Dendritic cell treated with granulocyte-macrophage colony-stimulating factor and Interleukin-4, amounts not matched to agents 40 ng/mL and 50 ng/mL, for 4 days (primary cell): ENCODE measurements around the gene PDE2A.

ENCODE experiments used
- H3K27ac Mint-ChIP-seq: one replicate; pipeline ENCODE4 v1.8.0; 2022; ENCODE audit warnings: mild to moderate bottlenecking, mixed read lengths
- H3K27me3 Mint-ChIP-seq: one replicate; pipeline ENCODE4 v1.8.0; 2022; ENCODE audit warnings: mild to moderate bottlenecking, mixed read lengths
- H3K36me3 Mint-ChIP-seq: one replicate; pipeline ENCODE4 v1.8.0; 2022; ENCODE audit warnings: low read depth, mixed read lengths
- H3K4me1 Mint-ChIP-seq: one replicate; pipeline ENCODE4 v1.8.0; 2022; ENCODE audit warnings: low read depth, mixed read lengths
- H3K4me3 Mint-ChIP-seq: one replicate; pipeline ENCODE4 v1.8.0; 2022; ENCODE audit warnings: mild to moderate bottlenecking, moderate library complexity, mixed read lengths
- H3K9me3 Mint-ChIP-seq: one replicate; pipeline ENCODE4 v1.8.0; 2022; ENCODE audit warnings: mixed read lengths
- intact Hi-C: fragments of 100-400 bp; cut with micrococcal nuclease; formaldehyde crosslinking; loops from one replicate; pipeline ENCODE4 v1.15.0; 2022

PDE2A gene

GRCh38 chr11:72673943-72674828 is at the start of gene PDE2A:
TSS of gene PDE2A (minus strand) at chr11:72674422. CDS start at chr11:72674207, 215 bp downstream.
- peaks cover 93% of the 10 kb centered on the region for H3K27me3 Mint-ChIP-seq
- H3K4me3 Mint-ChIP-seq, result no peak within 1 kb of the TSS
- no peak within 1 kb of the TSS for H3K27ac Mint-ChIP-seq
- peaks cover 32% of the 10 kb centered on the region for H3K4me1 Mint-ChIP-seq
- no peaks in the 10 kb centered on the region for H3K36me3 Mint-ChIP-seq
- no peaks in the 10 kb centered on the region for H3K9me3 Mint-ChIP-seq
- intact Hi-C loops, result no loop called here

- peaks cover 99% of the 10 kb centered on the region for H3K36me3 Mint-ChIP-seq
- peak overlapping the region; percentile 93 for H3K27ac Mint-ChIP-seq
- no peak overlapping the region for H3K4me3 Mint-ChIP-seq
- intact Hi-C loops, result loop anchor here (2.0 kb wide), 1 partner anchor 91 kb away; the partner anchor contains the start of gene ATG16L2
- H3K27me3 Mint-ChIP-seq, result no peaks in the 10 kb centered on the region
- H3K4me1 Mint-ChIP-seq, result peaks cover 97% of the 10 kb centered on the region
- H3K9me3 Mint-ChIP-seq, result no peaks in the 10 kb centered on the region
Measured at GRCh38 chr11:72723508-72723907, 49.3 kb upstream of the PDE2A start.

GRCh38 chr11:72722050-72722748 is 48.0 kb upstream of the PDE2A start:
- Mint-ChIP-seq H3K4me3 (peak overlapping the region; percentile 91), H3K4me1 (peaks cover 97% of the 10 kb centered on the region), H3K36me3 (peaks cover 99% of the 10 kb centered on the region), H3K27ac (peak overlapping the region; percentile 93), H3K9me3 (no peaks in the 10 kb centered on the region), H3K27me3 (no peaks in the 10 kb centered on the region)
- intact Hi-C loops, result loop anchor here (1.0 to 2.0 kb wide), 2 partner anchors 14 to 93 kb away; partner anchors contain the start of gene ATG16L2

GRCh38 chr11:72721689-72722049 is 47.4 kb upstream of the PDE2A start:
- Mint-ChIP-seq H3K27me3 (no peaks in the 10 kb centered on the region), H3K27ac (peak overlapping the region; percentile 93), H3K9me3 (no peaks in the 10 kb centered on the region), H3K4me1 (peaks cover 100% of the 10 kb centered on the region), H3K36me3 (peaks cover 99% of the 10 kb centered on the region), H3K4me3 (peak overlapping the region; percentile 91)
- intact Hi-C loops, result loop anchor here (1.0 to 2.0 kb wide), 2 partner anchors 15 to 93 kb away; partner anchors contain the start of gene ATG16L2

- peak overlapping the region; percentile 91 for H3K4me3 Mint-ChIP-seq
- H3K36me3 Mint-ChIP-seq, result peaks cover 99% of the 10 kb centered on the region
- no peaks in the 10 kb centered on the region for H3K9me3 Mint-ChIP-seq
- H3K27ac Mint-ChIP-seq, result peak overlapping the region; percentile 93
- intact Hi-C loops, result no loop called here
- H3K4me1 Mint-ChIP-seq, result peaks cover 100% of the 10 kb centered on the region
- H3K27me3 Mint-ChIP-seq, result no peaks in the 10 kb centered on the region
Measured at GRCh38 chr11:72721276-72721675, 47.1 kb upstream of the PDE2A start.

GRCh38 chr11:72720784-72721183 is 46.6 kb upstream of the PDE2A start:
- Mint-ChIP-seq H3K9me3 (no peaks in the 10 kb centered on the region), H3K36me3 (peaks cover 99% of the 10 kb centered on the region), H3K4me3 (peak overlapping the region; percentile 91), H3K4me1 (peaks cover 100% of the 10 kb centered on the region), H3K27me3 (no peaks in the 10 kb centered on the region), H3K27ac (peak overlapping the region; percentile 93)
- intact Hi-C loops, result no loop called here

- intact Hi-C loops, result no loop called here
- H3K27ac Mint-ChIP-seq, result peak overlapping the region; percentile 93
- H3K27me3 Mint-ChIP-seq, result no peaks in the 10 kb centered on the region
Measured at GRCh38 chr11:72720047-72720446, 45.8 kb upstream of the PDE2A start.

GRCh38 chr11:72719551-72719950 is 45.3 kb upstream of the PDE2A start:
- Mint-ChIP-seq H3K9me3 (no peaks in the 10 kb centered on the region), H3K36me3 (peaks cover 99% of the 10 kb centered on the region), H3K4me3 (peak overlapping the region; percentile 91), H3K27ac (peak overlapping the region; percentile 93), H3K4me1 (peaks cover 100% of the 10 kb centered on the region), H3K27me3 (no peaks in the 10 kb centered on the region)
- intact Hi-C loops, result no loop called here

More at GRCh38 chr11:72720047-72720446, 45.8 kb upstream of the PDE2A start:
- H3K4me1 Mint-ChIP-seq, result peaks cover 100% of the 10 kb centered on the region
- no peaks in the 10 kb centered on the region for H3K9me3 Mint-ChIP-seq
- H3K4me3 Mint-ChIP-seq, result peak overlapping the region; percentile 91
- H3K36me3 Mint-ChIP-seq, result peaks cover 99% of the 10 kb centered on the region

GRCh38 chr11:72719144-72719543 is 44.9 kb upstream of the PDE2A start:
- Mint-ChIP-seq H3K27me3 (no peaks in the 10 kb centered on the region), H3K4me3 (peak overlapping the region; percentile 91), H3K9me3 (no peaks in the 10 kb centered on the region), H3K27ac (peak overlapping the region; percentile 93), H3K4me1 (peaks cover 100% of the 10 kb centered on the region), H3K36me3 (peaks cover 99% of the 10 kb centered on the region)
- intact Hi-C loops, result no loop called here

GRCh38 chr11:72718101-72718501 is 43.9 kb upstream of the PDE2A start:
- H3K4me3 Mint-ChIP-seq, result peak overlapping the region; percentile 69
- H3K36me3 Mint-ChIP-seq, result peaks cover 100% of the 10 kb centered on the region
- H3K9me3 Mint-ChIP-seq, result no peaks in the 10 kb centered on the region
- peak overlapping the region; percentile 93 for H3K27ac Mint-ChIP-seq
- no peaks in the 10 kb centered on the region for H3K27me3 Mint-ChIP-seq
- intact Hi-C loops, result no loop called here
- H3K4me1 Mint-ChIP-seq, result peaks cover 100% of the 10 kb centered on the region

GRCh38 chr11:72716788-72717435 is 42.7 kb upstream of the PDE2A start:
- no peak overlapping the region for H3K27ac Mint-ChIP-seq
- H3K4me1 Mint-ChIP-seq, result peaks cover 100% of the 10 kb centered on the region
- H3K27me3 Mint-ChIP-seq, result no peaks in the 10 kb centered on the region
- no peak overlapping the region for H3K4me3 Mint-ChIP-seq
- H3K9me3 Mint-ChIP-seq, result no peaks in the 10 kb centered on the region
- H3K36me3 Mint-ChIP-seq, result peaks cover 100% of the 10 kb centered on the region
- intact Hi-C loops, result no loop called here

- Mint-ChIP-seq H3K27me3 (no peaks in the 10 kb centered on the region), H3K9me3 (no peaks in the 10 kb centered on the region), H3K27ac (peak overlapping the region; percentile 84), H3K4me3 (no peak overlapping the region), H3K4me1 (peaks cover 98% of the 10 kb centered on the region), H3K36me3 (peaks cover 100% of the 10 kb centered on the region)
- intact Hi-C loops, result no loop called here
Measured at GRCh38 chr11:72716290-72716689, 42.1 kb upstream of the PDE2A start.

- no peaks in the 10 kb centered on the region for H3K27me3 Mint-ChIP-seq
- H3K27ac Mint-ChIP-seq, result peak overlapping the region; percentile 84
- peaks cover 100% of the 10 kb centered on the region for H3K36me3 Mint-ChIP-seq
- no peaks in the 10 kb centered on the region for H3K9me3 Mint-ChIP-seq
- peaks cover 97% of the 10 kb centered on the region for H3K4me1 Mint-ChIP-seq
- intact Hi-C loops, result no loop called here
- H3K4me3 Mint-ChIP-seq, result peak overlapping the region; percentile 64
Measured at GRCh38 chr11:72712841-72713240, 38.6 kb upstream of the PDE2A start.
